NT2/D1 (cell line): ENCODE data around the gene STOML1.

ENCODE experiments used
- DNase-seq: peaks from one replicate; pipeline ENCODE4 v3.0.0-alpha.2; 2011; ENCODE audit warnings: low read depth, low spot score
- H3K27me3 ChIP-seq: 2 replicates; pipeline ENCODE4 v1.6.0; 2011; ENCODE audit warnings: mild to moderate bottlenecking; ENCODE audit not compliant: insufficient read length, insufficient read depth
- H3K36me3 ChIP-seq: 2 replicates; pipeline ENCODE4 v1.6.1; 2011; ENCODE audit warnings: mild to moderate bottlenecking, low read length, mixed read lengths; ENCODE audit not compliant: insufficient read depth, insufficient read length
- H3K4me1 ChIP-seq: 2 replicates; pipeline ENCODE4 v1.5.1; 2011; ENCODE audit not compliant: insufficient read depth, insufficient read length
- H3K4me3 ChIP-seq: 2 replicates; pipeline ENCODE4 v1.5.1; 2011; ENCODE audit warnings: low read depth; ENCODE audit not compliant: insufficient read length
- H3K9ac ChIP-seq: 2 replicates; pipeline ENCODE4 v1.6.0; 2011; ENCODE audit warnings: low read depth; ENCODE audit not compliant: insufficient read length
- H3K9me3 ChIP-seq: 2 replicates; pipeline ENCODE4 v1.5.1; 2011; ENCODE audit warnings: mild to moderate bottlenecking, low read length; ENCODE audit not compliant: insufficient read depth
- SUZ12 ChIP-seq: IDR thresholded peaks from 2 replicates; pipeline ENCODE4 v1.6.1; 2011; ENCODE audit not compliant: insufficient read length, insufficient read depth; ENCODE audit errors: extremely low read depth
- YY1 ChIP-seq: IDR thresholded peaks from 2 replicates; pipeline ENCODE4 v1.6.1; 2011; ENCODE audit not compliant: insufficient read length, insufficient read depth
- ZNF274 ChIP-seq: IDR thresholded peaks from 2 replicates; pipeline ENCODE4 v1.6.1; 2011; ENCODE audit warnings: mild to moderate bottlenecking, low read depth, low read length

Gene STOML1, protein sequence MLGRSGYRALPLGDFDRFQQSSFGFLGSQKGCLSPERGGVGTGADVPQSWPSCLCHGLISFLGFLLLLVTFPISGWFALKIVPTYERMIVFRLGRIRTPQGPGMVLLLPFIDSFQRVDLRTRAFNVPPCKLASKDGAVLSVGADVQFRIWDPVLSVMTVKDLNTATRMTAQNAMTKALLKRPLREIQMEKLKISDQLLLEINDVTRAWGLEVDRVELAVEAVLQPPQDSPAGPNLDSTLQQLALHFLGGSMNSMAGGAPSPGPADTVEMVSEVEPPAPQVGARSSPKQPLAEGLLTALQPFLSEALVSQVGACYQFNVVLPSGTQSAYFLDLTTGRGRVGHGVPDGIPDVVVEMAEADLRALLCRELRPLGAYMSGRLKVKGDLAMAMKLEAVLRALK

DNA sequence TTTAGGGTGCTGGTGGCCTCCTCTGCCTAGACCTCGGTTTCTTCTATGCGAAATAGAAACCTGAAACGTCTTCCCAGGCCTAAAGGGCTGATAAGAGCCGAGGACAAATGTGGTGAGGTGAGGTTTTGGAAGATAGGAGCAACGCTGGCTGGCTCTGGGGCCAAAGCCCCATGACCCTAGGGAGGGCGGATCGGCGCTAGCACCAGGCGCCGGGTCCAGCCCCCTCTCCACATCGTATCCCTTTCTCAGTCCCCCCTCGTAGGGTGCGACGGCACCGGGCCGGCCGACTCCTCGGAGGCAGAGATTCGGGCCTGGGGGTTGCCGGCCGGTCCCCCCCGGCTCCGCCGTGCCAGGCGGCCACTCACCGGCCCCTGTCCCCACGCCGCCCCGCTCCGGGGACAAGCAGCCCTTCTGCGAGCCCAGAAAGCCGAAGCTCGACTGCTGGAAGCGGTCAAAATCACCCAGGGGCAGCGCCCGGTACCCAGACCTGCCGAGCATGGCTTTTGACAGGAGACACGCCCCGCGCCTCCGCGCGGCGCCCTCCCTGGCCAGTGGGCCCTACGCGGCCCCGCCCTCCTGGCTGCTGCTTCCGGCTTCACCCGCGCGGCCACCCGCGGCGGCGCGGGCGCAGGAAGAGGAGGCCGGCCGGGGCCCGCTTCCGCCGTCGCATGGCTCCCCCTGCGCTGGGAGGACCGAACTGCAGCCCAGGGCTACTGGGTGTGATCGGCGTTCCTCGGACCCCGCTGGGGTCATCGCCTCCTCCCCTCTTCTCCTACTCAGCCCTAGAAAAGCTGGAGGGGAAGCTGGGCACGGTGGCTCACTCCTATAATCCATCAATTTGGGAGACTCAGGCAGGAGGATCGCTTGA, at the start of gene STOML1:
Gene STOML1 (minus strand): TSS at position 570 of the 868 bp plus-strand sequence. CDS start 72 bp downstream, at position 498.
- H3K36me3 ChIP-seq: peaks cover 4% of the 10 kb centered on the region
- H3K4me3 ChIP-seq: peak within 1 kb of the TSS; percentile 55
- peaks cover 8% of the 10 kb centered on the region for H3K4me1 ChIP-seq
- peak within 1 kb of the TSS; percentile 76 for H3K9ac ChIP-seq
- H3K27me3 ChIP-seq: peaks cover 18% of the 10 kb centered on the region
- H3K9me3 ChIP-seq: no peaks in the 10 kb centered on the region
- DNase-seq: peak; percentile 94
- no peak for TF ChIP-seq YY1

DNA sequence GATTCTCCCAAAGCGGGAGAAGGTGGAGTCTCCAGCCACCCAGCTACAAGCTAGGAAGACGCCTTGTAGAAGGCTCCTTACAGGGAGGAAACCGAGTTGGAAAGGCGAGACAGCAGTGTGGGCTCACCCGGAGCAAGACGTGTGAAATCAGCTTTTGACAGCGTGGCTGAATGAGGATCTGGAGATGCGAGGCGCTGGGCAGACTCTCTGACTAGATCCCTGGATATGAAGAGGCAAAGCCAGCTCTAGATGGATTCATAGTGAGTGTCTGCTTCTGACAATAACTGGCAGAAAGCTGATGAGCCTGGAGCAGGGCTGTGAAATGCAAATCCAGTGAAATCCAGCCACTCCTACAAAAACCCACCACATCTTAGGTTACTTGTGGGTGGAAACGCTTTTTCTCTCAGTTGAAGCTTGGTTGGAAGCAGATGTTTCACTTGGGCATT, 49.2 kb upstream of the STOML1 start:
- no peak for TF ChIP-seq YY1
- no peak for TF ChIP-seq SUZ12
- no peak for TF ChIP-seq ZNF274
- H3K27me3 ChIP-seq: no peaks in the 10 kb centered on the region
- no peak for DNase-seq
- no peaks in the 10 kb centered on the region for H3K9me3 ChIP-seq
- no peak overlapping the region for H3K4me3 ChIP-seq
- peaks cover 34% of the 10 kb centered on the region for H3K4me1 ChIP-seq
- no peak overlapping the region for H3K9ac ChIP-seq
- H3K36me3 ChIP-seq: peaks cover 28% of the 10 kb centered on the region

- Histone ChIP-seq H3K27me3 (no peaks in the 10 kb centered on the region), H3K4me3 (no peak overlapping the region), H3K9ac (no peak overlapping the region), H3K36me3 (peaks cover 38% of the 10 kb centered on the region), H3K4me1 (peaks cover 37% of the 10 kb centered on the region), H3K9me3 (no peaks in the 10 kb centered on the region)
- TF ChIP-seq YY1 (no peak), ZNF274 (no peak), SUZ12 (no peak)
- DNase-seq: peak; percentile 68
These were observed 48.2 kb upstream of the STOML1 start for GRCh38 chr15:74040109-74040850.

DNA sequence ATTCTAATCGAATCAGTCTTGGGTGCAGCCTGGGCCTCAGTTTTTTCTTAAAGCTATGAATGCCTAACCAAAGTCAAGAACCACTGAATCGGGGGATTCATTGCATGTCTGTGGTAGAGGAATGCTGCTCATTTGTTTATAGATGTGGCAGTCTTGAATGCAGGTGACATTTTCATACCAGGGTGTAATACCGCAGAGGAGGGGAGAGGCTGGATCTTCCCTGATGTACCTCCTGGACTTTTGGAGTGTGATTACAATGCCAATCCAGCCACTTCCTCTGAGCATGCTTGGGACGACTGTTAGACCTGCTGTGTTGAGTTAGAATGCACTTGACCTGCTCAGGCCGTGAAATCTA, 47.5 kb upstream of the STOML1 start:
- Histone ChIP-seq H3K9me3 (no peaks in the 10 kb centered on the region), H3K4me3 (no peak overlapping the region), H3K4me1 (peaks cover 37% of the 10 kb centered on the region), H3K9ac (no peak overlapping the region), H3K36me3 (peaks cover 43% of the 10 kb centered on the region), H3K27me3 (no peaks in the 10 kb centered on the region)
- DNase-seq: no peak
- TF ChIP-seq ZNF274 (no peak), YY1 (no peak), SUZ12 (no peak)

- H3K27me3 ChIP-seq: no peaks in the 10 kb centered on the region
- H3K4me1 ChIP-seq: peaks cover 37% of the 10 kb centered on the region
- peaks cover 50% of the 10 kb centered on the region for H3K36me3 ChIP-seq
- no peak for DNase-seq
- no peak for TF ChIP-seq YY1
- TF ChIP-seq SUZ12: no peak
- no peak for TF ChIP-seq ZNF274
- no peaks in the 10 kb centered on the region for H3K9me3 ChIP-seq
- no peak overlapping the region for H3K4me3 ChIP-seq
- H3K9ac ChIP-seq: no peak overlapping the region
These were observed 46.9 kb upstream of the STOML1 start for GRCh38 chr15:74038707-74039655.

DNA sequence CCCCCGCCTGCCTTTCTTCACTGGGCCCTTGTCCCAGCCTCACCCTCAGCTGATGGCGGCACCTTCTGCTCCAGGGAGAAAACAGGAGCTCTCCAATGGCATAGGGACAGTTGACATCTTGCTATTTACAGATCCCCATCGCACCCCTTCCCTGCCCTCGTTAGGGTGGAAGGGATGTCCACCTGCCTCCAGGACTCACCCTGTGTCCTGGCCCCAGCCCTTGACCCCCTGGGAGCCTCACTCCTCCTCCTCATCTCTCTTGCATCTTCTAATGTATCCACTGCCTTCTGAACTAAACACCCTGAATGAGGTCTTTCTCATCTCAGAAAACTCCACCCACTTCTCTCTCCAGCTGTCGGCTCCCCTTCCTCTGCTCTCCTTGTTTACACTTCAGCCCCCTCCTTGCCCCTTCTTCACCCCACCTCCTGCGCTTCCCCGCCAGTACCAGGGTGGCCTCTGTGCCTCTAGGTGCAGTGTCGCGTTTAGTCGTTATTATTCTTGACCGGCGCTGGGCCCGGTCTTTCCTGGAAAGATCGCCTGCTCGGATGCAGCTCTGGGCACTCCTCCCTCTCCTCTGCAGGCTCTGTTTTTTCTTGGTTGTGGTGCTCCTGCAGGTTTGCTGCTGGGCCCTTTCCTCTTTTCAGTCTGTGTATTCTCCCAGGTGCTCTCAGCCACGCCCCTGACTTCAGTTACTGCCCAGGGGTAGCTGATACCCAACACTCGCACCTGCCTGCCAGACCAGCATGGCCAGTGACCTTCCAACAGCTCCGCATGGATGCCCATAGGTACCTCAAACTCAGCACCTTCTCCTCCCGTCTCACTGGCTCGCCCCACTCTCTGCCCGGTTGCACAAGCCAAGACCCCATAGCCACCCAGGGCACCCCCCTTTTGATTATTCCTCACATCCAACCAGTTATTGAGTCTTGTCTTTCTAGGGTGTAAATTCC, 45.3 kb upstream of the STOML1 start:
- no peak for DNase-seq
- peaks cover 55% of the 10 kb centered on the region for H3K36me3 ChIP-seq

More for the DNA sequence above, 45.3 kb upstream of the STOML1 start:
- no peak overlapping the region for H3K4me3 ChIP-seq
- no peak for TF ChIP-seq YY1
- no peak for TF ChIP-seq SUZ12
- no peak for TF ChIP-seq ZNF274
- H3K9ac ChIP-seq: peak overlapping the region; percentile 33
- no peaks in the 10 kb centered on the region for H3K27me3 ChIP-seq
- no peaks in the 10 kb centered on the region for H3K9me3 ChIP-seq
- H3K4me1 ChIP-seq: peaks cover 37% of the 10 kb centered on the region
